ENCODE results near the gene LAMP5. TPM values are rescaled to one million over a fixed set of nuclear protein-coding genes. Genes with fewer than 3 reads are reported as not detected.

LAMP5 gene
- polyA plus RNA-seq, 1 donor from 2014 or later: 0.43 TPM

DNA sequence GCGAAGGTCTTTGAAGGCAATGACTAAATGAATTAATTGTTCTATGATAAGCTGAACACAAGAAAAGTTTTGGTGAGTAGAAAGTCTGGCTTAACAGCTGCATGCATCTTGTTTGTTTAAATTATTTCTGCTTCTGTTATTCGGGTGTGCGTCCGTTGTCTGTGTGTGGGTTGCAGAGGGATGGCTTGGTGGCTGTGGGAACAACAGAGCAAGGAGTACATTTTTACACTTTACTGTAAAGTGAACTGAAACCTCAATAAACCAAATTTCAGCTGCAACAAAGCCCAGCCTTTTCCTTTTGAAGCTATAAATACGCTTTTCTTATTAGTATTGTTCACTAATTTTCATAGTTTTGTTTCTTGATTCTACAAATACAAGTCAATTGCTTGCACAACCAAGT is 3.5 kb upstream of the LAMP5 start:
- Histone ChIP-seq H3K9me3 (ENCODE audit: low read length) (peaks cover 4% of the 10 kb centered on the region), H3K79me2 (replicated peaks; ENCODE audit: insufficient read depth, low read length) (no peaks in the 10 kb centered on the region), H3K36me3 (ENCODE audit: insufficient read depth, low read length) (no peaks in the 10 kb centered on the region), H3K27ac (ENCODE audit: low read length) (no peak overlapping the region), H3K4me3 (ENCODE audit: low read length) (no peak overlapping the region), H2AFZ (ENCODE audit: low read depth, low read length) (no peak overlapping the region), H3K9ac (ENCODE audit: low read length) (no peak overlapping the region), H3K27me3 (ENCODE audit: insufficient read depth, low read depth, low read length) (peaks cover 100% of the 10 kb centered on the region), H3K4me2 (ENCODE audit: low read length) (no peak overlapping the region), H3K9me2 (ENCODE audit: insufficient read depth, low read length) (no peaks in the 10 kb centered on the region), H4K20me1 (ENCODE audit: insufficient read depth) (no peaks in the 10 kb centered on the region), H3F3A (ENCODE audit: insufficient read depth, low read length, poor library complexity, severe bottlenecking) (no peaks in the 10 kb centered on the region)
- TF ChIP-seq SMC3 (conservative IDR thresholded peaks at IDR 0.05; ENCODE audit: poor library complexity) (no peak), TAF1 (IDR thresholded peaks at IDR 0.05; ENCODE audit: low read depth) (no peak), MXI1 (conservative IDR thresholded peaks at IDR 0.05; ENCODE audit: poor library complexity, severe bottlenecking) (no peak), EP300 (conservative IDR thresholded peaks at IDR 0.05; ENCODE audit: poor library complexity, severe bottlenecking) (no peak), POLR2AphosphoS5 (IDR thresholded peaks at IDR 0.05) (no peak), EZH2 (IDR thresholded peaks at IDR 0.05; ENCODE audit: borderline replicate concordance, insufficient read depth, low read length, poor library complexity, severe bottlenecking) (no peak), RAD21 (conservative IDR thresholded peaks at IDR 0.05) (no peak)
- TF ChIP-seq, protein P1, sequence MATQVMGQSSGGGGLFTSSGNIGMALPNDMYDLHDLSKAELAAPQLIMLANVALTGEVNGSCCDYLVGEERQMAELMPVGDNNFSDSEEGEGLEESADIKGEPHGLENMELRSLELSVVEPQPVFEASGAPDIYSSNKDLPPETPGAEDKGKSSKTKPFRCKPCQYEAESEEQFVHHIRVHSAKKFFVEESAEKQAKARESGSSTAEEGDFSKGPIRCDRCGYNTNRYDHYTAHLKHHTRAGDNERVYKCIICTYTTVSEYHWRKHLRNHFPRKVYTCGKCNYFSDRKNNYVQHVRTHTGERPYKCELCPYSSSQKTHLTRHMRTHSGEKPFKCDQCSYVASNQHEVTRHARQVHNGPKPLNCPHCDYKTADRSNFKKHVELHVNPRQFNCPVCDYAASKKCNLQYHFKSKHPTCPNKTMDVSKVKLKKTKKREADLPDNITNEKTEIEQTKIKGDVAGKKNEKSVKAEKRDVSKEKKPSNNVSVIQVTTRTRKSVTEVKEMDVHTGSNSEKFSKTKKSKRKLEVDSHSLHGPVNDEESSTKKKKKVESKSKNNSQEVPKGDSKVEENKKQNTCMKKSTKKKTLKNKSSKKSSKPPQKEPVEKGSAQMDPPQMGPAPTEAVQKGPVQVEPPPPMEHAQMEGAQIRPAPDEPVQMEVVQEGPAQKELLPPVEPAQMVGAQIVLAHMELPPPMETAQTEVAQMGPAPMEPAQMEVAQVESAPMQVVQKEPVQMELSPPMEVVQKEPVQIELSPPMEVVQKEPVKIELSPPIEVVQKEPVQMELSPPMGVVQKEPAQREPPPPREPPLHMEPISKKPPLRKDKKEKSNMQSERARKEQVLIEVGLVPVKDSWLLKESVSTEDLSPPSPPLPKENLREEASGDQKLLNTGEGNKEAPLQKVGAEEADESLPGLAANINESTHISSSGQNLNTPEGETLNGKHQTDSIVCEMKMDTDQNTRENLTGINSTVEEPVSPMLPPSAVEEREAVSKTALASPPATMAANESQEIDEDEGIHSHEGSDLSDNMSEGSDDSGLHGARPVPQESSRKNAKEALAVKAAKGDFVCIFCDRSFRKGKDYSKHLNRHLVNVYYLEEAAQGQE (IDR thresholded peaks at IDR 0.05; ENCODE audit: borderline replicate concordance): no peak
- TF ChIP-seq, protein P2, sequence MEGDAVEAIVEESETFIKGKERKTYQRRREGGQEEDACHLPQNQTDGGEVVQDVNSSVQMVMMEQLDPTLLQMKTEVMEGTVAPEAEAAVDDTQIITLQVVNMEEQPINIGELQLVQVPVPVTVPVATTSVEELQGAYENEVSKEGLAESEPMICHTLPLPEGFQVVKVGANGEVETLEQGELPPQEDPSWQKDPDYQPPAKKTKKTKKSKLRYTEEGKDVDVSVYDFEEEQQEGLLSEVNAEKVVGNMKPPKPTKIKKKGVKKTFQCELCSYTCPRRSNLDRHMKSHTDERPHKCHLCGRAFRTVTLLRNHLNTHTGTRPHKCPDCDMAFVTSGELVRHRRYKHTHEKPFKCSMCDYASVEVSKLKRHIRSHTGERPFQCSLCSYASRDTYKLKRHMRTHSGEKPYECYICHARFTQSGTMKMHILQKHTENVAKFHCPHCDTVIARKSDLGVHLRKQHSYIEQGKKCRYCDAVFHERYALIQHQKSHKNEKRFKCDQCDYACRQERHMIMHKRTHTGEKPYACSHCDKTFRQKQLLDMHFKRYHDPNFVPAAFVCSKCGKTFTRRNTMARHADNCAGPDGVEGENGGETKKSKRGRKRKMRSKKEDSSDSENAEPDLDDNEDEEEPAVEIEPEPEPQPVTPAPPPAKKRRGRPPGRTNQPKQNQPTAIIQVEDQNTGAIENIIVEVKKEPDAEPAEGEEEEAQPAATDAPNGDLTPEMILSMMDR (IDR thresholded peaks at IDR 0.05; ENCODE audit: poor library complexity, severe bottlenecking): no peak

DNA sequence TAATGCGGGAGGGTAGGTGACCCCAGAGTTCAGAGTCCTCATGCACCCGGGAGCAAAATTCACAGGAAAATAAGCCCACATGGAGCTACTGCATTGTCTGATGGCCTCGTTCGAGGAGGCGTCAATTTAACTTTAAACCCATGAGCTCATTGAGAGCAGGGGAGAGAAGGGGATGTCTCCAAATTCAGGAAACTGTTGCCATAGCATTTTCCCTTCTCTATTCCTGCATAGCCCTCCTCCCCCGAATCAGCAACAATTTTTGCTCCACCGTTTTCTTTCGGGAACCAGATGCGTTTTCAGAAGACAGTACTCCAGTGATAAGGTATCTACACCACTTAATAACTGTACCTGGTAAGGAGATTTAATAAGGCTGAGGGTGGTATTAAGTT is 324 bp upstream of the LAMP5 start:
- H3K27me3 ChIP-seq (ENCODE audit: insufficient read depth, low read depth, low read length): peaks cover 97% of the 10 kb centered on the region
- H3K4me3 ChIP-seq (ENCODE audit: low read length): peak overlapping the region; percentile 64

More for the DNA sequence above, 324 bp upstream of the LAMP5 start:
- Histone ChIP-seq H2AFZ (ENCODE audit: low read depth, low read length) (no peak overlapping the region), H3F3A (ENCODE audit: insufficient read depth, low read length, poor library complexity, severe bottlenecking) (no peaks in the 10 kb centered on the region), H3K9ac (ENCODE audit: low read length) (peak overlapping the region; percentile 25), H3K79me2 (replicated peaks; ENCODE audit: insufficient read depth, low read length) (no peaks in the 10 kb centered on the region), H3K4me2 (ENCODE audit: low read length) (peak overlapping the region; percentile 41), H3K36me3 (ENCODE audit: insufficient read depth, low read length) (no peaks in the 10 kb centered on the region), H4K20me1 (ENCODE audit: insufficient read depth) (no peaks in the 10 kb centered on the region), H3K9me3 (ENCODE audit: low read length) (no peaks in the 10 kb centered on the region), H3K9me2 (ENCODE audit: insufficient read depth, low read length) (no peaks in the 10 kb centered on the region), H3K27ac (ENCODE audit: low read length) (no peak overlapping the region)
- no peak for TF ChIP-seq TAF1 (IDR thresholded peaks at IDR 0.05; ENCODE audit: low read depth)
- TF ChIP-seq EZH2 (IDR thresholded peaks at IDR 0.05; ENCODE audit: borderline replicate concordance, insufficient read depth, low read length, poor library complexity, severe bottlenecking): no peak
- TF ChIP-seq, protein P2 (IDR thresholded peaks at IDR 0.05; ENCODE audit: poor library complexity, severe bottlenecking): no peak
- TF ChIP-seq EP300 (conservative IDR thresholded peaks at IDR 0.05; ENCODE audit: poor library complexity, severe bottlenecking): no peak
- TF ChIP-seq, protein P1 (IDR thresholded peaks at IDR 0.05; ENCODE audit: borderline replicate concordance): no peak
- TF ChIP-seq MXI1 (conservative IDR thresholded peaks at IDR 0.05; ENCODE audit: poor library complexity, severe bottlenecking): no peak
- TF ChIP-seq SMC3 (conservative IDR thresholded peaks at IDR 0.05; ENCODE audit: poor library complexity): no peak
- no peak for TF ChIP-seq RAD21 (conservative IDR thresholded peaks at IDR 0.05)
